Keratinocyte (primary cell): Measurements from ENCODE around the gene CNN3. TPM values are rescaled to one million over a fixed set of nuclear protein-coding genes. Genes with fewer than 3 reads are reported as not detected.

Experiments
- DNase-seq: peaks from one replicate; pipeline ENCODE4 v3.0.0-alpha.2; 2011; ENCODE audit warnings: low read depth, missing footprints, low spot score
- FAIRE-seq: peaks from 2 replicates; lab custom pipeline; 2011; peaks lifted over from hg19 to GRCh38; lab: Jason Lieb, UNC
- H2AFZ ChIP-seq: 2 replicates; pipeline ENCODE4 v1.6.0; 2012; ENCODE audit warnings: low read length, control low read depth, inconsistent platforms; ENCODE audit not compliant: control insufficient read depth
- H3K27ac ChIP-seq: 2 replicates; pipeline ENCODE4 v1.5.1; 2011; ENCODE audit warnings: low read length; ENCODE audit not compliant: control insufficient read depth, insufficient read depth
- H3K27me3 ChIP-seq: 3 replicates; pipeline ENCODE4 v1.6.0; 2011; ENCODE audit warnings: low read length; ENCODE audit not compliant: control insufficient read depth, insufficient read depth; ENCODE audit errors: extremely low read depth
- H3K36me3 ChIP-seq, 2 experiments: 2 replicates in 1 of 2; 3 replicates in 1 of 2; pipeline ENCODE4 v1.5.1; 2011; ENCODE audit warnings: low read length in 2 of 2, mild to moderate bottlenecking in 1 of 2; ENCODE audit not compliant: control insufficient read depth in 2 of 2, insufficient read depth in 2 of 2; ENCODE audit errors: extremely low read depth in 1 of 2
- H3K4me1 ChIP-seq: 3 replicates; pipeline ENCODE4 v1.5.1; 2011; ENCODE audit warnings: low read length; ENCODE audit not compliant: control insufficient read depth, insufficient read depth; ENCODE audit errors: extremely low read depth
- H3K4me2 ChIP-seq: 3 replicates; pipeline ENCODE4 v1.6.0; 2011; ENCODE audit warnings: low read depth, low read length; ENCODE audit not compliant: control insufficient read depth, insufficient read depth; ENCODE audit errors: extremely low read depth
- H3K4me3 ChIP-seq, 3 experiments: fragments of 200-600 bp in 1 of 3; sonication (generic) in 1 of 3; 2 replicates in 2 of 3; 3 replicates in 1 of 3; pipeline ENCODE4 v1.5.1; 2011 to 2016; ENCODE audit warnings: low read length in 3 of 3, mild to moderate bottlenecking in 3 of 3, control low read depth in 2 of 3, inconsistent platforms in 1 of 3, low read depth in 1 of 3, mixed read lengths in 1 of 3, mixed run types in 1 of 3, moderate library complexity in 1 of 3; ENCODE audit not compliant: control insufficient read depth in 2 of 3, insufficient read depth in 2 of 3; ENCODE audit errors: extremely low read depth in 1 of 3
- H3K79me2 ChIP-seq: 2 replicates; pipeline ENCODE4 v1.6.0; 2012; ENCODE audit warnings: low read length; ENCODE audit not compliant: control insufficient read depth, insufficient read depth
- H3K9ac ChIP-seq: 3 replicates; pipeline ENCODE4 v1.6.0; 2011; ENCODE audit warnings: low read length; ENCODE audit not compliant: control insufficient read depth, insufficient read depth; ENCODE audit errors: extremely low read depth
- H3K9me1 ChIP-seq: 3 replicates; pipeline ENCODE4 v1.6.0; 2011; ENCODE audit warnings: low read length; ENCODE audit not compliant: control insufficient read depth, insufficient read depth; ENCODE audit errors: extremely low read depth
- H3K9me3 ChIP-seq: 2 replicates; pipeline ENCODE4 v1.5.1; 2012; ENCODE audit warnings: low read depth, low read length; ENCODE audit not compliant: control insufficient read depth
- H4K20me1 ChIP-seq: 3 replicates; pipeline ENCODE4 v1.6.0; 2011; ENCODE audit warnings: low read length; ENCODE audit not compliant: control insufficient read depth, insufficient read depth; ENCODE audit errors: extremely low read depth
- EZH2 ChIP-seq: IDR thresholded peaks from one replicate; pipeline ENCODE4 v1.6.1; 2012; ENCODE audit warnings: inconsistent platforms, mild to moderate bottlenecking, low read length, moderate library complexity
- dilution Hi-C: fragments of 300-500 bp; cut with MboI; formaldehyde crosslinking; loops from one replicate; pipeline ENCODE4 v1.7.0; 2020; ENCODE audit warnings: low sequenced_read_pairs; ENCODE audit not compliant: extremely low pct_ligation_motif_present
- polyA plus RNA-seq, 5 experiments: library from polyadenylated mRNA; depleted of rRNA in 3 of 5; stranded (reverse) in 3 of 5; stranded (forward) in 1 of 5; unstranded in 1 of 5; fragments of >200 nt; gene quantifications; 1 replicate in 1 of 5; 2 replicates in 3 of 5; 3 replicates in 1 of 5; pipeline versions ENCODE4 v1.2.1 to v1.2.3, GENCODE V29; 2011 to 2012; ENCODE audit warnings: missing spikeins in 2 of 5, low read depth in 1 of 5, low replicate concordance in 1 of 5
- TF ChIP-seq, protein P1 (sequence below), 3 experiments: IDR thresholded peaks in 1 of 3; conservative IDR thresholded peaks in 1 of 3; optimal IDR thresholded peaks in 1 of 3; 2 replicates in 2 of 3; 3 replicates in 1 of 3; pipeline versions ENCODE3 to v1.5.1; 2011; ENCODE audit warnings: low read length in 3 of 3, mild to moderate bottlenecking in 3 of 3, moderate library complexity in 2 of 3, control low read depth in 1 of 3, inconsistent platforms in 1 of 3; ENCODE audit not compliant: insufficient read depth in 2 of 3; ENCODE audit errors: extremely low read depth in 1 of 3

Gene CNN3
- polyA plus RNA-seq, 1 donor (not counting 4 experiments of a cell fraction or from before 2014, with no cell fraction given) = 119 TPM

DNA sequence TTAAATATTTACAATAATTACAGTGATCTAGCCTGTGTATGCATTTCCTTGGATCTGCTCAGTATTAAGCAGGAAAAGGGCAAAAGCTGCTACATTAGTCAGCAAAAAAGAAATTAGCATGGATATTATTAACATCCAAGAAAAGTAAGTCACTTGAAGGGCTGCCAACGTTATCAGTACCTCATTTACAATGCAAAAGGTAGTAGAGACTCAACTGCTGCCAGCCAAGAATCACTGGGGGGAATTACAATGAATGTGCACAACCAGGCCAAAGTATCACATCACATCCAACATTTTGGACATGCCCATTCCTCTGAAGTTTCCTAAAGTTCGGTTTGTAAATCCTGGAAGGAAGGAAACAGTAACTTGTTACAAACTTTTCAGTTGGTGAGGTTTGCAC is 1.9 kb downstream of the CNN3 start:
- Histone ChIP-seq H3K27ac (peak overlapping the region; percentile 73), H3K4me1 (peaks cover 17% of the 10 kb centered on the region), H3K4me2 (peak overlapping the region; percentile 91), H3K36me3 (peaks cover 1 to 7% of the 10 kb centered on the region in 2 experiments), H3K27me3 (no peaks in the 10 kb centered on the region), H2AFZ (no peak overlapping the region), H3K4me3 (peak overlapping the region; percentile 82 to 98 (median 85)), H3K9me3 (no peaks in the 10 kb centered on the region), H4K20me1 (no peaks in the 10 kb centered on the region), H3K79me2 (peaks cover 61% of the 10 kb centered on the region), H3K9me1 (no peaks in the 10 kb centered on the region), H3K9ac (peak overlapping the region; percentile 75)
- FAIRE-seq (no peak), DNase-seq (no peak)
- TF ChIP-seq, protein P1, sequence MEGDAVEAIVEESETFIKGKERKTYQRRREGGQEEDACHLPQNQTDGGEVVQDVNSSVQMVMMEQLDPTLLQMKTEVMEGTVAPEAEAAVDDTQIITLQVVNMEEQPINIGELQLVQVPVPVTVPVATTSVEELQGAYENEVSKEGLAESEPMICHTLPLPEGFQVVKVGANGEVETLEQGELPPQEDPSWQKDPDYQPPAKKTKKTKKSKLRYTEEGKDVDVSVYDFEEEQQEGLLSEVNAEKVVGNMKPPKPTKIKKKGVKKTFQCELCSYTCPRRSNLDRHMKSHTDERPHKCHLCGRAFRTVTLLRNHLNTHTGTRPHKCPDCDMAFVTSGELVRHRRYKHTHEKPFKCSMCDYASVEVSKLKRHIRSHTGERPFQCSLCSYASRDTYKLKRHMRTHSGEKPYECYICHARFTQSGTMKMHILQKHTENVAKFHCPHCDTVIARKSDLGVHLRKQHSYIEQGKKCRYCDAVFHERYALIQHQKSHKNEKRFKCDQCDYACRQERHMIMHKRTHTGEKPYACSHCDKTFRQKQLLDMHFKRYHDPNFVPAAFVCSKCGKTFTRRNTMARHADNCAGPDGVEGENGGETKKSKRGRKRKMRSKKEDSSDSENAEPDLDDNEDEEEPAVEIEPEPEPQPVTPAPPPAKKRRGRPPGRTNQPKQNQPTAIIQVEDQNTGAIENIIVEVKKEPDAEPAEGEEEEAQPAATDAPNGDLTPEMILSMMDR (optimal IDR thresholded peaks at IDR 0.05 in 1 of 3, IDR thresholded peaks at IDR 0.05 in 1 of 3, conservative IDR thresholded peaks at IDR 0.05 in 1 of 3; ENCODE audit: extremely low read depth in 1 of 3, insufficient read depth in 2 of 3, low read length in 3 of 3) = no peak
- TF ChIP-seq EZH2 = no peak
- dilution Hi-C loops = no loop called here

DNA sequence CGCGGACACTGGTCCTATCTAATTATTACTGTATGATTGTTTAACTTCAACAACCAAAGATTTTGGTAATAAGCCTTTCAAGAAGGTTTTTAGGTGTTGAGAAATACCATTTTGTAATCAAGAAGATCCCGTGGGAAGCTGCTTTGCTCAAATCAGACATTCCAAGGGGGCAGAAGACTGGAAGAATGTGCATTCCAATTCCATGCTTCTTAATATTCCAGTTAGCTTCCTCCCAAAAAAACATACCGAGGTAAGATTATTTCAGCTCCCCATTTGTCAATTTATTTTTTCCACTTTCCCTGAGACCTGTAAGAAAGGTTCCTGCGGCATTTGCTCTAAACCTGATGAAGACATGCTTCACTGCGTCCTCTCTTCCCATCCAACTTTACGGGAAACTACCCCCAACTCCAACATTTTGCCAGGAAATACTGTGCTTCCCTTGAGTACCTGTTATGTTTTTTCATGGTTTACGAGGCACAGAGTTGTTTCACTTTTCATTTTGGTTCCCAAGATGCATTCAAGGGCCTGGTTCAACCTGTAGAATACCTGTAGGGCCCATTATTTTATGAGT is 4.1 kb downstream of the CNN3 start:
- Histone ChIP-seq H3K4me1 (peaks cover 24% of the 10 kb centered on the region), H3K4me3 (no peak overlapping the region), H3K36me3 (peaks cover 1 to 7% of the 10 kb centered on the region in 2 experiments), H3K27ac (no peak overlapping the region), H4K20me1 (peaks cover 7% of the 10 kb centered on the region), H3K9me3 (no peaks in the 10 kb centered on the region), H2AFZ (no peak overlapping the region), H3K9ac (no peak overlapping the region), H3K79me2 (peaks cover 83% of the 10 kb centered on the region), H3K27me3 (no peaks in the 10 kb centered on the region), H3K9me1 (no peaks in the 10 kb centered on the region), H3K4me2 (no peak overlapping the region)
- FAIRE-seq (no peak), DNase-seq (no peak)
- dilution Hi-C loops = no loop called here
- TF ChIP-seq, protein P1 (optimal IDR thresholded peaks at IDR 0.05 in 1 of 3, IDR thresholded peaks at IDR 0.05 in 1 of 3, conservative IDR thresholded peaks at IDR 0.05 in 1 of 3; ENCODE audit: extremely low read depth in 1 of 3, insufficient read depth in 2 of 3, low read length in 3 of 3) = no peak
